Measurements from ENCODE around the gene OSGEP. TPM values are rescaled to one million over a fixed set of nuclear protein-coding genes. Genes with fewer than 3 reads are reported as not detected.

The OSGEP gene
- total RNA-seq, 1 donor from 2014 or later, result 67.0 TPM

- H3K4me3 Mint-ChIP-seq, result peak overlapping the region; percentile 22
- H3K4me1 ChIP-seq, result peaks cover 3% of the 10 kb centered on the region
- no peaks in the 10 kb centered on the region for H3K36me3 ChIP-seq
- peak; percentile 58 for DNase-seq (ENCODE audit: low spot score)
- H3K4me2 ChIP-seq, result no peak overlapping the region
- no peak overlapping the region for H3K9ac ChIP-seq
- H4K20me1 ChIP-seq (ENCODE audit: low read depth), result no peaks in the 10 kb centered on the region
- H3K27ac ChIP-seq, result no peak overlapping the region
- no peaks in the 10 kb centered on the region for H3K27me3 Mint-ChIP-seq (ENCODE audit: insufficient read depth, low read depth)
- no peaks in the 10 kb centered on the region for H3K36me3 Mint-ChIP-seq
- H3K4me3 ChIP-seq, result no peak overlapping the region
- H3K27ac Mint-ChIP-seq, result peak overlapping the region; percentile 43
- no peaks in the 10 kb centered on the region for H3K27me3 ChIP-seq
- H3K9me3 ChIP-seq (ENCODE audit: low read depth), result no peaks in the 10 kb centered on the region
- peaks cover 13% of the 10 kb centered on the region for H3K4me1 Mint-ChIP-seq
- TF ChIP-seq EZH2 (IDR thresholded peaks at IDR 0.05) (no peak), CTCF (IDR thresholded peaks at IDR 0.05) (peak; percentile 72)
- peak overlapping the region; percentile 74 for H2AFZ ChIP-seq (replicated peaks)
- H3K9me3 Mint-ChIP-seq, result no peaks in the 10 kb centered on the region
- H3K79me2 ChIP-seq (ENCODE audit: low read depth), result peaks cover 10% of the 10 kb centered on the region
- H3F3A ChIP-seq (ENCODE audit: low read depth), result peaks cover 20% of the 10 kb centered on the region
Observed at GRCh38 chr14:20415782-20416206, 38.8 kb downstream of the OSGEP start.

GRCh38 chr14:20413744-20414082, 40.9 kb downstream of the OSGEP start:
- peak; percentile 38 for DNase-seq (ENCODE audit: low spot score)
- Histone ChIP-seq H3K27ac (no peak overlapping the region), H3K79me2 (ENCODE audit: low read depth) (peaks cover 10% of the 10 kb centered on the region), H3K36me3 (no peaks in the 10 kb centered on the region), H3K4me3 (peak overlapping the region; percentile 79), H3F3A (ENCODE audit: low read depth) (peaks cover 20% of the 10 kb centered on the region), H4K20me1 (ENCODE audit: low read depth) (no peaks in the 10 kb centered on the region), H3K27me3 (no peaks in the 10 kb centered on the region), H3K4me1 (peaks cover 3% of the 10 kb centered on the region), H3K9me3 (ENCODE audit: low read depth) (no peaks in the 10 kb centered on the region), H3K4me2 (peak overlapping the region; percentile 84), H3K9ac (peak overlapping the region; percentile 50), H2AFZ (replicated peaks) (peak overlapping the region; percentile 96)
- Mint-ChIP-seq H3K4me1 (peaks cover 13% of the 10 kb centered on the region), H3K4me3 (peak overlapping the region; percentile 92), H3K9me3 (no peaks in the 10 kb centered on the region), H3K27me3 (ENCODE audit: insufficient read depth, low read depth) (no peaks in the 10 kb centered on the region), H3K27ac (peak overlapping the region; percentile 90), H3K36me3 (no peaks in the 10 kb centered on the region)
- TF ChIP-seq CTCF (IDR thresholded peaks at IDR 0.05) (no peak), EZH2phosphoT487 (IDR thresholded peaks at IDR 0.05) (no peak), EZH2 (IDR thresholded peaks at IDR 0.05) (no peak)

GRCh38 chr14:20412876-20413743, 41.5 kb downstream of the OSGEP start, which contains the start of gene TEP1:
Gene TEP1, minus strand, starts transcription at chr14:20413501. Its CDS starts 5,062 bp downstream, at chr14:20408439.
- H3K79me2 ChIP-seq (ENCODE audit: low read depth), result peaks cover 10% of the 10 kb centered on the region
- peaks cover 13% of the 10 kb centered on the region for H3K4me1 Mint-ChIP-seq
- no peaks in the 10 kb centered on the region for H3K9me3 Mint-ChIP-seq
- H3K4me3 Mint-ChIP-seq, result peak within 1 kb of the TSS; percentile 92
- no peaks in the 10 kb centered on the region for H3K27me3 Mint-ChIP-seq (ENCODE audit: insufficient read depth, low read depth)
- H3K4me1 ChIP-seq, result peaks cover 3% of the 10 kb centered on the region
- peaks cover 20% of the 10 kb centered on the region for H3F3A ChIP-seq (ENCODE audit: low read depth)
- H3K9me3 ChIP-seq (ENCODE audit: low read depth), result no peaks in the 10 kb centered on the region
- H4K20me1 ChIP-seq (ENCODE audit: low read depth), result no peaks in the 10 kb centered on the region
- no peaks in the 10 kb centered on the region for H3K36me3 ChIP-seq
- peak within 1 kb of the TSS; percentile 90 for H3K27ac Mint-ChIP-seq
- no peaks in the 10 kb centered on the region for H3K27me3 ChIP-seq
- peak within 1 kb of the TSS; percentile 84 for H3K4me2 ChIP-seq
- peak within 1 kb of the TSS; percentile 96 for H2AFZ ChIP-seq (replicated peaks)
- TF ChIP-seq EZH2 (IDR thresholded peaks at IDR 0.05) (no peak), CTCF (IDR thresholded peaks at IDR 0.05) (no peak), EZH2phosphoT487 (IDR thresholded peaks at IDR 0.05) (no peak)
- no peaks in the 10 kb centered on the region for H3K36me3 Mint-ChIP-seq
- DNase-seq (ENCODE audit: low spot score), result peak; percentile 87
- peak within 1 kb of the TSS; percentile 68 for H3K27ac ChIP-seq
- peak within 1 kb of the TSS; percentile 50 for H3K9ac ChIP-seq
- peak within 1 kb of the TSS; percentile 79 for H3K4me3 ChIP-seq
